Left ventricle myocardium inferior (tissue), 1 donor: ENCODE measurements around the gene ADAMTS2. TPM values are rescaled to one million over a fixed set of nuclear protein-coding genes. Genes with fewer than 3 reads are reported as not detected.

Experiments used
- DNase-seq: peaks from one replicate; pipeline ENCODE4 v3.0.0-alpha.2; 2020
- H3K27ac ChIP-seq: fragments of 200-600 bp; replicated peaks from 2 replicates; pipeline ENCODE4 v1.8.0; 2021
- H3K27me3 ChIP-seq: fragments of 200-600 bp; 2 replicates; pipeline ENCODE4 v1.8.0; 2021; ENCODE audit warnings: low read depth
- H3K36me3 ChIP-seq: fragments of 200-600 bp; 2 replicates; pipeline ENCODE4 v1.8.0; 2021
- H3K4me1 ChIP-seq: fragments of 200-600 bp; 2 replicates; pipeline ENCODE4 v1.8.0; 2021
- H3K4me3 ChIP-seq: fragments of 200-600 bp; 2 replicates; pipeline ENCODE4 v1.8.0; 2021; ENCODE audit warnings: mild to moderate bottlenecking, moderate library complexity
- H3K9me3 ChIP-seq: fragments of 200-600 bp; replicated peaks from 2 replicates; pipeline ENCODE4 v1.8.0; 2021
- CTCF ChIP-seq: fragments of 200-600 bp; IDR thresholded peaks from 2 replicates; pipeline ENCODE4 v1.8.0; 2021; ENCODE audit warnings: antibody characterized with exemption, mild to moderate bottlenecking, borderline replicate concordance
- intact Hi-C: fragments of 100-400 bp; cut with micrococcal nuclease; formaldehyde crosslinking; loops from one replicate; pipeline ENCODE4 v1.11.0; 2022
- total RNA-seq: library from RNA; stranded (reverse); fragmentation: NEBNext Ultra II Directional; extraction: Animal tissue kit (Norgen Biotek cat#: 25700); gene quantifications from one replicate; pipeline ENCODE4 v1.2.1, GENCODE V29; 2021
- donor health status: DM: no; HTN: yes; CAD: no; lungs with severe emphysema.

Gene ADAMTS2
- total RNA-seq, 1 donor from 2014 or later: 4.6 TPM

GRCh38 chr5:179323026-179323870 lies 22.0 kb downstream of the ADAMTS2 start:
- intact Hi-C loops: no loop called here
- Histone ChIP-seq H3K4me1 (peaks cover 10% of the 10 kb centered on the region), H3K27ac (no peak overlapping the region), H3K9me3 (no peaks in the 10 kb centered on the region), H3K27me3 (peaks cover 51% of the 10 kb centered on the region), H3K36me3 (no peaks in the 10 kb centered on the region), H3K4me3 (no peak overlapping the region)
- no peak for TF ChIP-seq CTCF
- DNase-seq: no peak

- Histone ChIP-seq H3K4me3 (no peak overlapping the region), H3K36me3 (no peaks in the 10 kb centered on the region), H3K4me1 (peaks cover 16% of the 10 kb centered on the region), H3K9me3 (no peaks in the 10 kb centered on the region), H3K27ac (no peak overlapping the region), H3K27me3 (peaks cover 58% of the 10 kb centered on the region)
- no peak for TF ChIP-seq CTCF
- no peak for DNase-seq
- intact Hi-C loops: no loop called here
These were observed 22.9 kb downstream of the ADAMTS2 start for GRCh38 chr5:179322071-179323025.

GRCh38 chr5:179321206-179321987 lies 23.9 kb downstream of the ADAMTS2 start:
- Histone ChIP-seq H3K9me3 (no peaks in the 10 kb centered on the region), H3K4me3 (no peak overlapping the region), H3K4me1 (peaks cover 16% of the 10 kb centered on the region), H3K27me3 (peaks cover 54% of the 10 kb centered on the region), H3K36me3 (no peaks in the 10 kb centered on the region), H3K27ac (no peak overlapping the region)
- no peak for DNase-seq
- intact Hi-C loops: no loop called here
- no peak for TF ChIP-seq CTCF

- DNase-seq: no peak
- Histone ChIP-seq H3K4me1 (peaks cover 10% of the 10 kb centered on the region), H3K9me3 (peaks cover 7% of the 10 kb centered on the region), H3K27ac (no peak overlapping the region), H3K27me3 (peaks cover 44% of the 10 kb centered on the region), H3K4me3 (no peak overlapping the region), H3K36me3 (no peaks in the 10 kb centered on the region)
- TF ChIP-seq CTCF: no peak
- intact Hi-C loops: no loop called here
These were observed 25.4 kb downstream of the ADAMTS2 start for GRCh38 chr5:179319741-179320281.

- Histone ChIP-seq H3K9me3 (peaks cover 7% of the 10 kb centered on the region), H3K4me3 (no peak overlapping the region), H3K27me3 (peaks cover 44% of the 10 kb centered on the region), H3K36me3 (no peaks in the 10 kb centered on the region), H3K4me1 (peaks cover 17% of the 10 kb centered on the region), H3K27ac (no peak overlapping the region)
- DNase-seq: no peak
- intact Hi-C loops: no loop called here
- TF ChIP-seq CTCF: no peak
These were observed 26.1 kb downstream of the ADAMTS2 start for GRCh38 chr5:179319123-179319522.
